ENCODE data around the gene HMMR.

DNA sequence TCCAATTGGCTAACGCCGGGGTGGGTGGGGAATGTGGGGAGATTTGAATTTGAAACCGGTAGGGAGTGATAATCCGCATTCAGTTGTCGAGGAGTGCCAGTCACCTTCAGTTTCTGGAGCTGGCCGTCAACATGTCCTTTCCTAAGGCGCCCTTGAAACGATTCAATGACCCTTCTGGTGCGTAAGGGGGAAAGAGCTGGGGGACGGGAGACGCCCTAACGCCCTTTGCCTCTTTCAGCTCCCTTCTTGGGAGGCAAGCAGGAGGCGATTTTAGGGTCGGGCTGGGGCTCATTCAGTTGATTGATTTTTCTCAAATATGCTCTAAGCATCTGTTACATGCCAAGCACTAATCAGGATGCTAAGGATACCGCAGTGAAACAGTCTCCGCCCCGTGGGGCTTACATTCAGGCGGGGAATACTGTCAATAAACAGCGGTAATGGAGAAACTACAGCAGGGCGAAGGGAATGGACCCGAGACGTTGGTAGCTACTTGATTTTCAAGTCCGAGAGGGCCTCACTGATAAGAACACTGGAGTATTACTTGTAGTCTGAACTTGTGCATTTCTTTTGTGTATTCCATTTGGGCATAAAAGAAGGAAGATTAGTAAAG, at the start of gene HMMR:
- TF ChIP-seq EZH2 (IDR thresholded peaks at IDR 0.05) (no peak), POLR2A (IDR thresholded peaks at IDR 0.05; ENCODE audit: borderline replicate concordance, extremely low read depth, insufficient read depth, insufficient read length) (peak; percentile 80), SIN3A (IDR thresholded peaks at IDR 0.05; ENCODE audit: low read depth) (peak; percentile 86), SP1 (IDR thresholded peaks at IDR 0.05; ENCODE audit: low read depth) (no peak), EZH2phosphoT487 (IDR thresholded peaks at IDR 0.05; ENCODE audit: borderline replicate concordance) (no peak), POLR2AphosphoS5 (IDR thresholded peaks at IDR 0.05; ENCODE audit: low read depth, low read length) (peak; percentile 85)
- TF ChIP-seq, protein P1, sequence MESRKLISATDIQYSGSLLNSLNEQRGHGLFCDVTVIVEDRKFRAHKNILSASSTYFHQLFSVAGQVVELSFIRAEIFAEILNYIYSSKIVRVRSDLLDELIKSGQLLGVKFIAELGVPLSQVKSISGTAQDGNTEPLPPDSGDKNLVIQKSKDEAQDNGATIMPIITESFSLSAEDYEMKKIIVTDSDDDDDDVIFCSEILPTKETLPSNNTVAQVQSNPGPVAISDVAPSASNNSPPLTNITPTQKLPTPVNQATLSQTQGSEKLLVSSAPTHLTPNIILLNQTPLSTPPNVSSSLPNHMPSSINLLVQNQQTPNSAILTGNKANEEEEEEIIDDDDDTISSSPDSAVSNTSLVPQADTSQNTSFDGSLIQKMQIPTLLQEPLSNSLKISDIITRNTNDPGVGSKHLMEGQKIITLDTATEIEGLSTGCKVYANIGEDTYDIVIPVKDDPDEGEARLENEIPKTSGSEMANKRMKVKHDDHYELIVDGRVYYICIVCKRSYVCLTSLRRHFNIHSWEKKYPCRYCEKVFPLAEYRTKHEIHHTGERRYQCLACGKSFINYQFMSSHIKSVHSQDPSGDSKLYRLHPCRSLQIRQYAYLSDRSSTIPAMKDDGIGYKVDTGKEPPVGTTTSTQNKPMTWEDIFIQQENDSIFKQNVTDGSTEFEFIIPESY (IDR thresholded peaks at IDR 0.05; ENCODE audit: extremely low read depth, insufficient replicate concordance, low read length), result no peak
- TF ChIP-seq, protein P2, sequence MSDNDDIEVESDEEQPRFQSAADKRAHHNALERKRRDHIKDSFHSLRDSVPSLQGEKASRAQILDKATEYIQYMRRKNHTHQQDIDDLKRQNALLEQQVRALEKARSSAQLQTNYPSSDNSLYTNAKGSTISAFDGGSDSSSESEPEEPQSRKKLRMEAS (IDR thresholded peaks at IDR 0.05), result no peak; the same call in none of the 2 replicates
- TF ChIP-seq, protein P3, sequence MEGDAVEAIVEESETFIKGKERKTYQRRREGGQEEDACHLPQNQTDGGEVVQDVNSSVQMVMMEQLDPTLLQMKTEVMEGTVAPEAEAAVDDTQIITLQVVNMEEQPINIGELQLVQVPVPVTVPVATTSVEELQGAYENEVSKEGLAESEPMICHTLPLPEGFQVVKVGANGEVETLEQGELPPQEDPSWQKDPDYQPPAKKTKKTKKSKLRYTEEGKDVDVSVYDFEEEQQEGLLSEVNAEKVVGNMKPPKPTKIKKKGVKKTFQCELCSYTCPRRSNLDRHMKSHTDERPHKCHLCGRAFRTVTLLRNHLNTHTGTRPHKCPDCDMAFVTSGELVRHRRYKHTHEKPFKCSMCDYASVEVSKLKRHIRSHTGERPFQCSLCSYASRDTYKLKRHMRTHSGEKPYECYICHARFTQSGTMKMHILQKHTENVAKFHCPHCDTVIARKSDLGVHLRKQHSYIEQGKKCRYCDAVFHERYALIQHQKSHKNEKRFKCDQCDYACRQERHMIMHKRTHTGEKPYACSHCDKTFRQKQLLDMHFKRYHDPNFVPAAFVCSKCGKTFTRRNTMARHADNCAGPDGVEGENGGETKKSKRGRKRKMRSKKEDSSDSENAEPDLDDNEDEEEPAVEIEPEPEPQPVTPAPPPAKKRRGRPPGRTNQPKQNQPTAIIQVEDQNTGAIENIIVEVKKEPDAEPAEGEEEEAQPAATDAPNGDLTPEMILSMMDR (IDR thresholded peaks at IDR 0.05 in 2 of 3, conservative IDR thresholded peaks at IDR 0.05 in 1 of 3; ENCODE audit: borderline replicate concordance in 1 of 3, insufficient read depth in 1 of 3, low read depth in 2 of 3, low read length in 2 of 3), result no peak
